K562 (cell line): Measurements from ENCODE around the gene EFNA1. TPM values are rescaled to one million over a fixed set of nuclear protein-coding genes. Genes with fewer than 3 reads are reported as not detected.

Experiments
- ATAC-seq: fragments of 200-7000 bp; cut with Tn5 transposase; 3 replicates; pipeline ENCODE4 v1.9.1; 2020; ENCODE audit warnings: moderate library complexity
- BruUV-seq: library from RNA; stranded (reverse); fragments of 400-500 nt; replicated peaks from 2 replicates; lab custom pipeline; 2021; lab: Mats Ljungman, UMichigan
- CTCF ChIA-PET: fragments of 300-600 bp; formaldehyde crosslinking; extraction: SDS; loops from one replicate; lab custom pipeline; 2021; ENCODE audit warnings: low intra/inter-chr PET ratio; lab: Yijun Ruan, JAX
- POLR2A ChIA-PET: fragments of 300-600, 350-650 bp; sonication (Branson Sonifier 250); formaldehyde crosslinking; extraction: SDS; loops from one replicate; lab custom pipeline; 2021; ENCODE audit warnings: antibody characterized with exemption, inconsistent platforms; lab: Yijun Ruan, JAX
- DNase-seq, 4 experiments: peaks; one replicate each; pipeline versions ENCODE4 v3.0.0 to v3.0.0-alpha.2; 2011 to 2018; ENCODE audit warnings: low spot score in 3 of 4, mixed read lengths in 3 of 4; ENCODE audit errors: extremely low read depth in 1 of 4
- FAIRE-seq: peaks from 2 replicates; lab custom pipeline; 2011; peaks lifted over from hg19 to GRCh38; lab: Jason Lieb, UNC
- H2AFZ ChIP-seq: 2 replicates; pipeline ENCODE4 v1.6.0; 2011; ENCODE audit warnings: low read depth, low read length, control low read depth, inconsistent platforms
- H3K27ac ChIP-seq: fragments of 200-600 bp; 3 replicates; pipeline ENCODE4 v1.8.0; 2011; ENCODE audit warnings: low read depth, mild to moderate bottlenecking, control low read depth, inconsistent platforms, low read length, moderate library complexity, mixed read lengths; ENCODE audit errors: extremely low read depth
- H3K27me3 ChIP-seq, 2 experiments: fragments of 300-600 bp in 1 of 2; 2 replicates in 1 of 2; 3 replicates in 1 of 2; pipeline versions ENCODE4 v1.6.0 to v1.8.0; 2011; ENCODE audit warnings: inconsistent platforms in 2 of 2, low read length in 2 of 2, mild to moderate bottlenecking in 1 of 2, mixed read lengths in 1 of 2, moderate library complexity in 1 of 2; ENCODE audit not compliant: control insufficient read depth in 2 of 2, insufficient read depth in 2 of 2
- H3K36me3 ChIP-seq: fragments of 300-600 bp; 3 replicates; pipeline ENCODE4 v1.8.0; 2011; ENCODE audit warnings: mild to moderate bottlenecking, low read length, inconsistent platforms; ENCODE audit not compliant: control insufficient read depth, insufficient read depth
- H3K4me1 ChIP-seq, 2 experiments: fragments of 200-600 bp in 1 of 2; replicated peaks in 1 of 2; 2 replicates in 1 of 2; 3 replicates in 1 of 2; pipeline versions ENCODE4 v1.5.1 to v1.8.0; 2011; ENCODE audit warnings: inconsistent platforms in 2 of 2, low read length in 2 of 2, mild to moderate bottlenecking in 1 of 2, mixed read lengths in 1 of 2, moderate library complexity in 1 of 2; ENCODE audit not compliant: control insufficient read depth in 2 of 2, insufficient read depth in 2 of 2
- H3K4me2 ChIP-seq: 2 replicates; pipeline ENCODE4 v1.6.1; 2011; ENCODE audit warnings: low read length, control low read depth, inconsistent platforms, mixed read lengths; ENCODE audit not compliant: insufficient read depth
- H3K4me3 ChIP-seq: fragments of 200-600 bp; sonication (generic), shearing (Covaris generic); 2 replicates; pipeline ENCODE4 v1.5.1; 2016; ENCODE audit warnings: control low read depth, inconsistent platforms
- H3K79me2 ChIP-seq: fragments of 200-600 bp; 3 replicates; pipeline ENCODE4 v1.8.0; 2011; ENCODE audit warnings: low read length, inconsistent platforms; ENCODE audit not compliant: control insufficient read depth, insufficient read depth
- H3K9ac ChIP-seq, 2 experiments: 2 replicates each; pipeline versions ENCODE4 v1.6.0 to v1.6.1; 2011; ENCODE audit warnings: low read depth in 2 of 2, low read length in 2 of 2, control low read depth in 1 of 2, inconsistent platforms in 1 of 2, mild to moderate bottlenecking in 1 of 2, mixed read lengths in 1 of 2; ENCODE audit not compliant: insufficient read depth in 1 of 2
- H3K9me1 ChIP-seq: one replicate; pipeline ENCODE4 v1.6.0; 2011; ENCODE audit warnings: inconsistent platforms, mild to moderate bottlenecking, low read length, moderate library complexity; ENCODE audit not compliant: control insufficient read depth, insufficient read depth
- H3K9me3 ChIP-seq: replicated peaks from 2 replicates; pipeline ENCODE4 v1.5.1; 2011; ENCODE audit warnings: low read depth, low read length, inconsistent platforms; ENCODE audit not compliant: control insufficient read depth, insufficient read depth
- H4K20me1 ChIP-seq: replicated peaks from 2 replicates; pipeline ENCODE4 v1.6.1; 2011; ENCODE audit warnings: low read length, inconsistent platforms, mixed read lengths; ENCODE audit not compliant: control insufficient read depth, insufficient read depth
- SLC30A9 ChIP-seq: fragments of 250-450 bp; sonication (Bioruptor Pico); IDR thresholded peaks from 2 replicates; pipeline ENCODE4 v1.8.0; 2022; ENCODE audit warnings: mild to moderate bottlenecking, moderate library complexity
- ZFX ChIP-seq: sonication (generic); formaldehyde crosslinking; IDR thresholded peaks from 2 replicates; pipeline ENCODE4 v1.8.0; 2022; ENCODE audit warnings: mild to moderate bottlenecking, missing genetic modification reagents, moderate library complexity
- ZKSCAN8 ChIP-seq: fragments of 200-800 bp; sonication (Bioruptor generic); IDR thresholded peaks from 2 replicates; pipeline ENCODE4 v1.6.1; 2016; ENCODE audit warnings: missing genetic modification characterization, missing compliant biosample characterization
- ZNF707 ChIP-seq: fragments of 250-450 bp; sonication (Bioruptor Pico); conservative IDR thresholded peaks from 2 replicates; pipeline ENCODE4 v1.8.0; 2022; ENCODE audit warnings: inconsistent platforms, mild to moderate bottlenecking, moderate library complexity
- WGBS: fragments of 100-300 bp; shearing (Covaris generic); methylation state at CpG from one replicate; pipeline ENCODE4 v1.1.6; 2016; ENCODE audit warnings: low coverage, mixed read lengths; ENCODE audit not compliant: insufficient coverage; ENCODE audit errors: missing lambda C conversion rate; 5-methylcytosine and 5-hydroxymethylcytosine counted together
- in situ Hi-C: fragments of 300-500 bp; cut with MboI; formaldehyde crosslinking; loops from 4 replicates; pipeline ENCODE4 v1.15.0; 2018; ENCODE audit warnings: inconsistent platforms, mixed read lengths
- intact Hi-C: fragments of 100-400 bp; cut with micrococcal nuclease; formaldehyde crosslinking; loops from 2 replicates; pipeline ENCODE4 v1.14.2; 2022
- polyA plus RNA-seq, 8 experiments: library from polyadenylated mRNA; depleted of rRNA in 4 of 8; stranded (reverse) in 5 of 8; unstranded in 3 of 8; fragments of >200 nt; fragmentation: Nextera tagmentation in 2 of 8; fragmentation: Illumina TruSeq in 1 of 8; extraction: Ambion mirVana in 2 of 8; extraction: Trizol in 1 of 8; gene quantifications; 2 replicates each; pipeline versions ENCODE4 v1.2.1 to v1.2.3, GENCODE V29; 2011 to 2014; ENCODE audit warnings: inconsistent platforms in 1 of 8, missing spikeins in 1 of 8
- total RNA-seq, 7 experiments: library from RNA; depleted of rRNA in 6 of 7; stranded (reverse); fragments of >200 nt in 6 of 7; fragmentation: Illumina TruSeq in 2 of 7; extraction: Trizol in 2 of 7; gene quantifications; 2 replicates each; pipeline versions ENCODE4 v1.2.1 to v1.2.3, GENCODE V29; 2011 to 2021; ENCODE audit warnings: low replicate concordance in 1 of 7
- TF ChIP-seq, protein P1 (sequence below): fragments of 450-650 bp; IDR thresholded peaks from 2 replicates; pipeline ENCODE4 v1.6.1; 2016; ENCODE audit warnings: mild to moderate bottlenecking

The EFNA1 gene
- total and polyA plus RNA-seq, 9 of the 15 experiments (the other 6 are each of a cell fraction or from before 2014, with no cell fraction given), result 2.1 to 9.3 (median 3.0) TPM

- Histone ChIP-seq H3K27me3 (no peaks in the 10 kb centered on the region), H3K36me3 (no peaks in the 10 kb centered on the region), H2AFZ (no peak overlapping the region), H3K79me2 (no peaks in the 10 kb centered on the region), H4K20me1 (no peaks in the 10 kb centered on the region), H3K4me3 (no peak overlapping the region), H3K9ac (no peak overlapping the region), H3K27ac (no peak overlapping the region), H3K9me1 (no peaks in the 10 kb centered on the region), H3K9me3 (no peaks in the 10 kb centered on the region), H3K4me2 (no peak overlapping the region), H3K4me1 (peaks cover 12 to 13% of the 10 kb centered on the region in 2 experiments; a peak in 4 of 5 replicates)
- ChIA-PET CTCF (no interaction called here), POLR2A (interaction anchor here (1.0 to 1.6 kb wide), 4 partner anchors 8 to 86 kb away, joined by 3 to 6 read pairs (median 4); no protein-coding TSS in a partner anchor)
- DNase-seq (no peak), FAIRE-seq (no peak), ATAC-seq (no peak)
- 17% methylated on average over 11 of the region's 12 CpGs for WGBS
- TF ChIP-seq, protein P1, sequence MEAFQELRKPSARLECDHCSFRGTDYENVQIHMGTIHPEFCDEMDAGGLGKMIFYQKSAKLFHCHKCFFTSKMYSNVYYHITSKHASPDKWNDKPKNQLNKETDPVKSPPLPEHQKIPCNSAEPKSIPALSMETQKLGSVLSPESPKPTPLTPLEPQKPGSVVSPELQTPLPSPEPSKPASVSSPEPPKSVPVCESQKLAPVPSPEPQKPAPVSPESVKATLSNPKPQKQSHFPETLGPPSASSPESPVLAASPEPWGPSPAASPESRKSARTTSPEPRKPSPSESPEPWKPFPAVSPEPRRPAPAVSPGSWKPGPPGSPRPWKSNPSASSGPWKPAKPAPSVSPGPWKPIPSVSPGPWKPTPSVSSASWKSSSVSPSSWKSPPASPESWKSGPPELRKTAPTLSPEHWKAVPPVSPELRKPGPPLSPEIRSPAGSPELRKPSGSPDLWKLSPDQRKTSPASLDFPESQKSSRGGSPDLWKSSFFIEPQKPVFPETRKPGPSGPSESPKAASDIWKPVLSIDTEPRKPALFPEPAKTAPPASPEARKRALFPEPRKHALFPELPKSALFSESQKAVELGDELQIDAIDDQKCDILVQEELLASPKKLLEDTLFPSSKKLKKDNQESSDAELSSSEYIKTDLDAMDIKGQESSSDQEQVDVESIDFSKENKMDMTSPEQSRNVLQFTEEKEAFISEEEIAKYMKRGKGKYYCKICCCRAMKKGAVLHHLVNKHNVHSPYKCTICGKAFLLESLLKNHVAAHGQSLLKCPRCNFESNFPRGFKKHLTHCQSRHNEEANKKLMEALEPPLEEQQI, result no peak
- no peak for TF ChIP-seq ZKSCAN8 (CRISPR knock-in tag)
- TF ChIP-seq ZFX, result no peak
- TF ChIP-seq ZNF707 (CRISPR knock-in tag), result no peak
- TF ChIP-seq SLC30A9 (CRISPR knock-in tag), result no peak
- intact Hi-C loops (no loop called here), in situ Hi-C loops (no loop called here)
- no TSS peak for BruUV-seq
Measured at GRCh38 chr1:155107309-155108264, 20.1 kb upstream of the EFNA1 start.
